Astrocyte of the cerebellum (primary cell): ENCODE measurements around the gene KRTDAP.
"Not testable (repeated sequence)": the region's sequence is repeated elsewhere in the genome, so short reads cannot be mapped to it uniquely, and the experiment has no call there.

Source experiments
- DNase-seq: peaks from one replicate; pipeline ENCODE4 v3.0.0-alpha.2; 2011; ENCODE audit warnings: low read depth
- H3K4me3 ChIP-seq: 2 replicates; pipeline ENCODE4 v1.5.1; 2011; ENCODE audit warnings: mild to moderate bottlenecking, low read depth, low read length, moderate library complexity
- CTCF ChIP-seq: IDR thresholded peaks from 2 replicates; pipeline ENCODE4 v1.5.1; 2012; ENCODE audit warnings: low read length, low read depth, moderate library complexity, mild to moderate bottlenecking; ENCODE audit errors: missing control alignments
- in situ Hi-C: cut with HindIII; loops from 2 replicates; pipeline ENCODE4 v1.10.0; 2017; ENCODE audit warnings: low sequenced_read_pairs

Gene KRTDAP

GRCh38 chr19:35462476-35462953 is 27.7 kb downstream of the KRTDAP start:
- in situ Hi-C loops, result no loop called here
- no peak for TF ChIP-seq CTCF
- H3K4me3 ChIP-seq, result no peak overlapping the region
- no peak for DNase-seq

GRCh38 chr19:35461788-35462187 is 28.5 kb downstream of the KRTDAP start:
- in situ Hi-C loops, DNase-seq, H3K4me3 ChIP-seq: not testable (repeated sequence)

GRCh38 chr19:35461060-35461459 is 29.2 kb downstream of the KRTDAP start:
- in situ Hi-C loops, result no loop called here
- H3K4me3 ChIP-seq, result no peak overlapping the region
- no peak for TF ChIP-seq CTCF
- DNase-seq, result no peak

GRCh38 chr19:35460608-35461007 is 29.7 kb downstream of the KRTDAP start:
- DNase-seq, result no peak
- no peak overlapping the region for H3K4me3 ChIP-seq
- in situ Hi-C loops, result no loop called here
- TF ChIP-seq CTCF, result no peak

GRCh38 chr19:35459414-35460082 is 30.7 kb downstream of the KRTDAP start:
- in situ Hi-C loops, result no loop called here
- H3K4me3 ChIP-seq, result no peak overlapping the region
- DNase-seq, result no peak
- TF ChIP-seq CTCF, result no peak

GRCh38 chr19:35458731-35459391 is 31.4 kb downstream of the KRTDAP start:
- no peak for TF ChIP-seq CTCF
- no peak for DNase-seq
- in situ Hi-C loops, result no loop called here
- H3K4me3 ChIP-seq, result no peak overlapping the region

GRCh38 chr19:35458192-35458591 is 32.1 kb downstream of the KRTDAP start:
- in situ Hi-C loops, result no loop called here
- DNase-seq, result no peak
- no peak overlapping the region for H3K4me3 ChIP-seq
- TF ChIP-seq CTCF, result no peak
